SU-DHL-6 (cell line): Measurements from ENCODE around the gene RPS6KC1.

Experiments used
- H2AFZ ChIP-seq: fragments of 200-600 bp; sonication (generic); 2 replicates; pipeline ENCODE4 v1.6.1; 2014; ENCODE audit warnings: low read depth, mild to moderate bottlenecking, moderate library complexity, mixed read lengths, antibody characterized with exemption, low read length; ENCODE audit not compliant: severe bottlenecking
- H3F3A ChIP-seq: fragments of 200-600 bp; shearing (Covaris generic); 2 replicates; pipeline ENCODE4 v1.6.0; 2016; ENCODE audit warnings: antibody characterized with exemption, mild to moderate bottlenecking; ENCODE audit not compliant: insufficient read depth
- H3K27ac ChIP-seq: fragments of 200-600 bp; sonication (generic); 2 replicates; pipeline ENCODE4 v1.5.1; 2016; ENCODE audit warnings: low read depth, mild to moderate bottlenecking, low read length, moderate library complexity, mixed read lengths
- H3K27me3 ChIP-seq: fragments of 200-600 bp; sonication (generic), shearing (Covaris generic); 2 replicates; pipeline ENCODE4 v1.6.0; 2014; ENCODE audit warnings: mild to moderate bottlenecking, low read length
- H3K36me3 ChIP-seq: fragments of 200-600 bp; sonication (generic); 2 replicates; pipeline ENCODE4 v1.6.1; 2014; ENCODE audit warnings: mild to moderate bottlenecking, low read length, mixed read lengths
- H3K4me2 ChIP-seq: fragments of 300-600, 200-600 bp; shearing (Covaris generic), sonication (generic); 2 replicates; pipeline ENCODE4 v1.6.0; 2014; ENCODE audit warnings: low read length, low read depth, mild to moderate bottlenecking; ENCODE audit not compliant: poor library complexity, severe bottlenecking
- H3K4me3 ChIP-seq: fragments of 200-600 bp; sonication (generic); 2 replicates; pipeline ENCODE4 v1.5.1; 2014; ENCODE audit warnings: antibody characterized with exemption, low read length, mild to moderate bottlenecking, mixed read lengths; ENCODE audit not compliant: insufficient read depth, poor library complexity, severe bottlenecking
- H3K79me2 ChIP-seq: fragments of 200-600 bp; sonication (generic); 2 replicates; pipeline ENCODE4 v1.6.1; 2014; ENCODE audit warnings: mild to moderate bottlenecking, low read length, moderate library complexity; ENCODE audit not compliant: insufficient read depth
- H3K9ac ChIP-seq: fragments of 200-600 bp; sonication (generic); 2 replicates; pipeline ENCODE4 v1.7.0; 2014; ENCODE audit warnings: mild to moderate bottlenecking, low read length
- H3K9me2 ChIP-seq: fragments of 200-600 bp; sonication (generic); replicated peaks from 2 replicates; pipeline ENCODE4 v1.6.1; 2014; ENCODE audit warnings: low read length; ENCODE audit not compliant: insufficient read depth
- H3K9me3 ChIP-seq: fragments of 200-600 bp; sonication (generic); 2 replicates; pipeline ENCODE4 v1.6.1; 2014; ENCODE audit warnings: low read length, mixed read lengths; ENCODE audit not compliant: insufficient read depth
- H4K20me1 ChIP-seq: fragments of 200-600 bp; sonication (generic); 2 replicates; pipeline ENCODE4 v1.6.1; 2014; ENCODE audit warnings: low read depth, mild to moderate bottlenecking, antibody characterized with exemption, low read length, moderate library complexity, mixed read lengths
- EZH2phosphoT487 ChIP-seq: fragments of 200-600 bp; sonication (generic), shearing (Covaris generic); conservative IDR thresholded peaks from 2 replicates; pipeline ENCODE4 v1.6.1; 2018; ENCODE audit warnings: mild to moderate bottlenecking, antibody characterized with exemption, low read length, moderate library complexity, mixed read lengths
- TF ChIP-seq, protein P1 (sequence below): fragments of 200-600 bp; sonication (generic); IDR thresholded peaks from one replicate; pipeline ENCODE4 v1.5.1; 2017; ENCODE audit warnings: antibody characterized with exemption, mild to moderate bottlenecking, low read length, moderate library complexity; ENCODE audit not compliant: insufficient read depth, poor library complexity, severe bottlenecking

Gene RPS6KC1

DNA sequence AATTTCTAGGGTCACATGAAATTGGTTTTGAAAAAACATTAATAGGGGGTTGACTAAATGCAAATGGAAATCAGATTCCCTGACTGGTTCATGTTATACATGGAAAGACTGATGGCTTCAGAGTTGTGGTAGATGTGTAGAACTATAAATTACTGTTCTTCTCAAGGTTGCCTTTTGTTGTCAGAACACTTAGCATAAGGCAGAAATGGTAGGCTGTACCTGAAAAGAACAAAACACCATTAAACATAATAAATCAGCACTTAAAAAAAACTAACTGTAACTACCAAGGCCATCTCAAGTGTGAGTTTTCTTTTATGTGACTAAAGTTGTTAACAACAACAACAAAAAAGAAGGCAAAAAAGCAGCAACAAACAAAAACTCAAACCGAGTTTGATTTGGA is 111.8 kb downstream of the RPS6KC1 start:
- H3K4me3 ChIP-seq: no peak overlapping the region
- H3K4me2 ChIP-seq: no peak overlapping the region
- H3K36me3 ChIP-seq: 0 out of 2 replicates have a peak, but pooled peaks cover 5% of the 10 kb centered on the region
- H2AFZ ChIP-seq: no peak overlapping the region
- H3K27ac ChIP-seq: no peak overlapping the region
- TF ChIP-seq, protein P1, sequence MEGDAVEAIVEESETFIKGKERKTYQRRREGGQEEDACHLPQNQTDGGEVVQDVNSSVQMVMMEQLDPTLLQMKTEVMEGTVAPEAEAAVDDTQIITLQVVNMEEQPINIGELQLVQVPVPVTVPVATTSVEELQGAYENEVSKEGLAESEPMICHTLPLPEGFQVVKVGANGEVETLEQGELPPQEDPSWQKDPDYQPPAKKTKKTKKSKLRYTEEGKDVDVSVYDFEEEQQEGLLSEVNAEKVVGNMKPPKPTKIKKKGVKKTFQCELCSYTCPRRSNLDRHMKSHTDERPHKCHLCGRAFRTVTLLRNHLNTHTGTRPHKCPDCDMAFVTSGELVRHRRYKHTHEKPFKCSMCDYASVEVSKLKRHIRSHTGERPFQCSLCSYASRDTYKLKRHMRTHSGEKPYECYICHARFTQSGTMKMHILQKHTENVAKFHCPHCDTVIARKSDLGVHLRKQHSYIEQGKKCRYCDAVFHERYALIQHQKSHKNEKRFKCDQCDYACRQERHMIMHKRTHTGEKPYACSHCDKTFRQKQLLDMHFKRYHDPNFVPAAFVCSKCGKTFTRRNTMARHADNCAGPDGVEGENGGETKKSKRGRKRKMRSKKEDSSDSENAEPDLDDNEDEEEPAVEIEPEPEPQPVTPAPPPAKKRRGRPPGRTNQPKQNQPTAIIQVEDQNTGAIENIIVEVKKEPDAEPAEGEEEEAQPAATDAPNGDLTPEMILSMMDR: no peak
- no peak for TF ChIP-seq EZH2phosphoT487
- H3K9me2 ChIP-seq: no peaks in the 10 kb centered on the region
- 0 out of 2 replicates have a peak, but pooled peaks cover 7% of the 10 kb centered on the region for H3F3A ChIP-seq
- no peaks in the 10 kb centered on the region for H4K20me1 ChIP-seq
- no peaks in the 10 kb centered on the region for H3K79me2 ChIP-seq
- H3K9me3 ChIP-seq: no peaks in the 10 kb centered on the region
- H3K9ac ChIP-seq: no peak overlapping the region
- H3K27me3 ChIP-seq: no peaks in the 10 kb centered on the region

DNA sequence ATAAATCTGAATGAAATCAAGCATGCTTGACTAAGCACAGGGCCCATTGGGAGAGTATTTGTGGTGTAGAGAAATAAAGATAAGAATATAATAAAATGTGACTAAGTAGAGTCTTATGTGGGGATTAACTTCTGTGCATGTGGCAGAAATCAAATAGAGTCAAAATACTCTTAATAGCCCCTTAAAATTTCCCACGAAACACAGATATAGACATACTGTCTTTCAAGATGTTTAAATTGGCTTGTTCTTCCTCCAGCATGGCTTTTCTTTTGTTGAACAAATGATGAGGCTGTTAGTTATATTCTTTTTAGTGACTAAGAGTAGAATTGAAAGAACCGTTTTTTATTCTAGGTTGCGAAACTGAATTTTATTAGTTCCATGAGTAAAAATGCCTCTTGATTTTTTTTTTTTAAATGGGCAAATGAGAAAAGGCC is 112.3 kb downstream of the RPS6KC1 start:
- Histone ChIP-seq H3K36me3 (0 out of 2 replicates have a peak, but pooled peaks cover 5% of the 10 kb centered on the region), H3K4me2 (no peak overlapping the region), H3K4me3 (no peak overlapping the region), H4K20me1 (no peaks in the 10 kb centered on the region), H3K27ac (no peak overlapping the region), H3K9me3 (no peaks in the 10 kb centered on the region), H3K9me2 (no peaks in the 10 kb centered on the region), H3K9ac (no peak overlapping the region), H3K79me2 (no peaks in the 10 kb centered on the region), H3F3A (0 out of 2 replicates have a peak, but pooled peaks cover 7% of the 10 kb centered on the region), H2AFZ (no peak overlapping the region), H3K27me3 (no peaks in the 10 kb centered on the region)
- TF ChIP-seq, protein P1: no peak
- no peak for TF ChIP-seq EZH2phosphoT487

DNA sequence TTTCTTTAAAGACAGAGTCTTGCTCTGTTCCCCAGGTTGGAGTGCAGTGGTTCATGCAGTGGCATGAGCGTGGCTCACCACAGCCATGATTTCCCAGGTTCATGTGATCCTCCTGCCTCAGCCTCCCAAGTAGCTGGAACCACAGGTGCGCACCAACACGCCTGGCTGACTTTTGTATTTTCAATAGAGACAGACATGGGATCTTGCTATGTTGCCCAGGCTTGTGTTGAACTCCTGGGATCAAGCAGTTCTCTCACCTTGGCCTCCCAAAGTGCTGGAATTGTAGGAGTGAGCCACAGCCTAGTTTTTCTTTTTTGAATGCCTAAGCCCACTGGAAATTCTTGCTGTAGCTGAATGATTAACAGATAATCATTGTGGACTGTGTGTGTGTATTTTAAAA is 113.5 kb downstream of the RPS6KC1 start:
- H3K4me2 ChIP-seq: no peak overlapping the region
- TF ChIP-seq, protein P1: no peak
- no peak for TF ChIP-seq EZH2phosphoT487
- H3K4me3 ChIP-seq: no peak overlapping the region
- H3F3A ChIP-seq: 0 out of 2 replicates have a peak, but pooled peaks cover 7% of the 10 kb centered on the region
- H3K27ac ChIP-seq: no peak overlapping the region
- H3K9me2 ChIP-seq: no peaks in the 10 kb centered on the region
- no peak overlapping the region for H2AFZ ChIP-seq
- H3K9me3 ChIP-seq: no peaks in the 10 kb centered on the region
- 0 out of 2 replicates have a peak, but pooled peaks cover 5% of the 10 kb centered on the region for H3K36me3 ChIP-seq
- no peaks in the 10 kb centered on the region for H3K79me2 ChIP-seq
- no peaks in the 10 kb centered on the region for H3K27me3 ChIP-seq
- no peaks in the 10 kb centered on the region for H4K20me1 ChIP-seq
- H3K9ac ChIP-seq: no peak overlapping the region
